GM19397 (cell line): ENCODE data around the gene PARL.
A peak's percentile ranks its signal among the peaks of the same experiment; 100 is the strongest.

ENCODE experiments used
- ATAC-seq: cut with Tn5 transposase; IDR thresholded peaks from one replicate; pipeline ENCODE4 v1.9.1; 2021; ENCODE audit warnings: mild to moderate bottlenecking, moderate library complexity; ENCODE audit not compliant: unreplicated experiment

The PARL gene

GRCh38 chr3:183884427-183885296, at the start of gene PARL:
Gene PARL, minus strand, starts transcription at chr3:183884880. Its CDS starts 34 bp downstream, at chr3:183884846.
- ATAC-seq, result peak; percentile 99

GRCh38 chr3:183933160-183933559, 48.5 kb upstream of the PARL start:
- no peak for ATAC-seq

GRCh38 chr3:183931881-183932280, 47.2 kb upstream of the PARL start:
- no peak for ATAC-seq

GRCh38 chr3:183930086-183930485, 45.4 kb upstream of the PARL start:
- ATAC-seq, result no peak

- no peak for ATAC-seq
These were observed 42.4 kb upstream of the PARL start for GRCh38 chr3:183927059-183927458.

- ATAC-seq, result no peak
These were observed 40.3 kb upstream of the PARL start for GRCh38 chr3:183924956-183925355.

DNA sequence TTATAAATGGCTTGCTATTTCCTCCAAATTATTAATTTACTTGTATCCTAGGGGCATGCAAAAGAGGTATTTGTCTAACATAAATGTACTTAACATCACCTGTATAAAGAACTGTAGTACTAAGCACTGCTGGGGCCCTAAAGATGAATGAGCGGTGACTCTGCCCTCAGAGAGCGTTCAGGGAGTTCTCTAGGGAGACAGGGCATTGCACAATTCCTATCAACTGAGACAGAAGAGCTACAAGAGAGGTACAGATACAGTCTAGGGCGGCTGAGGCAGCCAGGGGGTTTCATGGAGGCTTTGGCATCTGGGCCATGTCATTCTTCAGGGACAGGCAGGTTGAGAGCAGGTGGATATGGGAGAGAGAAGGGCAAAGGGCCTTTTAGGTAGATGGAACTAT, 39.9 kb upstream of the PARL start:
- no peak for ATAC-seq

- no peak for ATAC-seq
These were observed 37.7 kb upstream of the PARL start for GRCh38 chr3:183922421-183922820.

DNA sequence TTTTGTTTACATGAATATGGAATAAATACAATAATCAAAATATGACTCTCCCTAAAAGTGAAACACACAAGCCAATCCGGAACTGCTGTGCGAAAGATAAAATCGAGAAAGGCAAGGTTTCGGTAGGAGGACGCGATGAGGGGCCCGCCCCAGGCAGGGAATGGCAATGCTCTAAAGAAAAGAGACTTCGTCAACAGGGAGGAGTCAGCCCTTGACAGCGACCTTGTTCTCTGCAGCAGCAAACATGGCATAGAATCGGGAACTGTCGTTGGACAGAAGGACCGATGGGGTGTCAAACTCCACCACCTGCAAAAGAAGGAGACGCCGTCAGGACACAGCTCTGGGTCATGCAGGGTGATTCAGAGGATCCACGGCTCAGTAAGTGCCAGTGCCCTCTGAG, 36.4 kb upstream of the PARL start:
- no peak for ATAC-seq

- no peak for ATAC-seq
These were observed 35.7 kb upstream of the PARL start for GRCh38 chr3:183920416-183920815.

DNA sequence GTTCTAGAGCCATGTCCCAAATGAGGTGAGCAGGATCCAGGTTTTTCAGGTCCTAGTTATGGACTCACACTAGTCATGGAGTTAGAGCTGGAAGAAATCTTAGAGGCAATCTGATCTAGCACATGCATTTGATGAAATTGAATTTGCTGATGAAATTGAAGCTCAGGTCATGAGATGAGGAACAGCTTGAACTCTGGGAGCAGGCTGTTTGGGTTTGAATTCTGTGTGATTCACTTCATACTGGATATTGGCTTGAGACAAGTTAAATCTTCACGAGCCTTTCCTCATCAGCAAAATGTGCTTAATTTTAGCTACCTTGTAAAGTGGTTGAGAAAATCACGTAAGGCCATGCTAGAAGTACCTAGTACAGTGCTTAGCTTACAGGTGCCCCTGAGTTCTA, 33.5 kb upstream of the PARL start:
- ATAC-seq, result no peak

DNA sequence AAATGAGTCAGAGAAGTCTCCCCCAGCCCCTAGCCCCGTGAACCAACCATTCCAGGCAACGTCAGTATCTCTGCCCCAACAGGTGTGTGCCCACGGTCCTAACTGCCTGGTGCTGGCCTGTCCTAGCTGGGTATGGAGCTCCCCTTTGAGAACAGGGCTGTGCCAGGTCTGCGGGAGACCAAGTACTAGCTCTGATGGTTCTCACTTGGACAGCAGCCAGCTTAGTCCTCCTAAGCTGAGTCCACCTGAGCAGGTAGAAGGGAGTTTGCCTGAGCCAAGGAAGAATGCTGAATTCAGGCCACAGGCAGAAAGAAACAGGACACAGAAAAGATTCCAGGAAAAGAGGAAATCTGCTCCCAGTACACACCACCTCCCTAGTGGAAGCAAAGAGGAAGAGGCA, 33.1 kb upstream of the PARL start:
- no peak for ATAC-seq

DNA sequence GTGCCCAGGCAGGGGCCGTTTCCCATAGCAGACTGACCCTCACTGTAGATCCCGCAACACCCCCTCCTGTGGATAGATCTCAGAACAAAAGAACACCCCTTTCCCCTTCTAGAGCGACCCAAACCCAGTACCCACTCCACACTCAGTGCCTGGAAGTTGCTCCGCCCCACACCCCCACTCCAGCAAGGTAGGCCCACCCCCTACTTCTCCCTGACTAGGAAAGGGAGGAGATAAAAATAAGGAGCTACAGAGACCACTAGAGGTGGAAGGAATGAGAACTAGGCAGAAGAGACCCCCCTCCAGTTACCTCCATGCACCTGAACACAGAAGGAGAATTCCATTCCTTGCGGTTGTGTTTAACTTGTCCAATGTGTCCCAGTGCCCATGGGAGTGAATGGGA, 30.2 kb upstream of the PARL start:
- ATAC-seq, result no peak

- ATAC-seq, result no peak
These were observed 28.9 kb upstream of the PARL start for GRCh38 chr3:183913580-183913920.

GRCh38 chr3:183912895-183913579, 28.4 kb upstream of the PARL start:
- ATAC-seq, result no peak

GRCh38 chr3:183911763-183912506, 27.3 kb upstream of the PARL start:
- ATAC-seq, result no peak

GRCh38 chr3:183911087-183911486, 26.4 kb upstream of the PARL start:
- ATAC-seq, result no peak

DNA sequence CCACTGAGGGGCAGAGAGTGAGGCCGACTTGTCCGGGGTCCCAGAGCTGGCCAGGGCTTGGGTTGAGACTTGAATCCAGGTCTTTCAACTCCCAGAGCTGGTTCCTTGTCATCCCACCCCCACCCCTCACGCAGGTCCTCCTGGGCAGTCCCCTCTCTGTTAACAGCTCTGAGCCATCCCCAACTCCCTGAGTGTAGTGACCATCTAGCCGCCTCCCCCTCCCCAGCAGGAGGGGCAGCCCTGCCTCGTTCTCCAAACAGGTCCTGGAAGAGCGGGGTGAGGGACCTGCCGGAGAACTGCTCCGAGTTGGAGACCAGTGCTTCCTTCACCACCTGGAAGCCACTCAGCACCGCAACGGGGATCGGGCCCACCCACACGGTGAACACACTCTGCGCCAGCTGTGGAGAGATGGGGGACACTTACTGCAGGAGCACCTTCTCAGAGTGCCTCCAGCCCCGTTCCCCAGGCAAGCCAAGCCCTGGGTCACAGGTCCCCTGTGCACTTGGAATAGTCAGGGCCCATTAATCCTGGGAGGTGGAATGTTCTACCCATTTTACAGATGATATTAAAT, 24.4 kb upstream of the PARL start:
- no peak for ATAC-seq

- ATAC-seq, result no peak
These were observed 23.2 kb upstream of the PARL start for GRCh38 chr3:183907911-183908331.

DNA sequence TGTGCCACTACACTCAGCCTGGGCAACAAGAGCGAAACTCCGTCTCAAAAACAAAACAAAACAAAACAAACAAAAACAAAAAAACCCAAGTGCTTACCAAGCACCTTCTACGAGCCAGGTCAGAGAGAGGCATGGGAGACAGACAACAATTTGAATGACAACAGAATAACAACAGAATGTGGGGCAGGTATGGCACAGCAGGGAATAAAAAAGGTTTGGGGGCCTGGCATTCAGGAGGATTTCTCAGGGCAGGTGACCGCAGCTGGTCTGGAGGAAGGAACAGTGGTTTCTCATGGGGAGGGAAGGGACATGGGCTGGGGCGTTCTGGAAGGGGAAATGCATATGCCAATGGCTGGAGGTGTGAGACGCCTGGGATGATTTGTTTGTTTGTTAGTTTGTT, 22.5 kb upstream of the PARL start:
- no peak for ATAC-seq

DNA sequence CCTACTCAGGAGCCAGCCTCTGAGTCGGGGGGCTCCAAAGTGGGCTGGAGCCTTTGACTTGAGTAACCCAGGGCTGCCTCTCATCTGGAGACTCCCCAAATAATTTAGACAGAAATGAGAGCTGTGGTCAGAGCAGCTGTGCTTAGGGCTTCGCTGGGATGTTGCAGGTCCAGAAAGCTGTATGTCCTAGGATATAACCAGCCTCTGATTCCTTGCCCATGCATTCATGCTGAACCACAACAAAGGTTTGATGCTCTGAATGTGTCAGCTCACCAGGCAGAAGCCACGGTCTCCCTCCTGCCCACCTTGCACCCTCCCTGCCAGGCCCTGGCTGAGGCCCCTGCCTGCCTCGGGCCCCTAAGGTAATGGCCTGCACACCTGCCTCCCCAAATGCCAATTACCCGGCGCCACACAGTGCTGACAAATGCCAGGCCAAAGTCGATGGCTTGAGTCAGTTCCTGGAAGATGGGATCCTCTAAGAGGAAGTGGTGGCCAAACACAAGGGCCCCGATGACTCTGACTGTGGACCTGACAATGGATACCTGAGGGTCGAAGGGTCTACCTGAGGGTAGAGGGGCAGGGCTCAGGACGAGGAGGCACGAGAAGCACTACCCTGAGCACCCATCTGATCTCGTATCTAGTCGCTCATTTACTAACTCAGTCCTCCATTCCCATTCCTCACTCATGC, 21.7 kb upstream of the PARL start:
- no peak for ATAC-seq
